ENCODE results near the gene ALOX15.
"Not testable (repeated sequence)": the region's sequence is repeated elsewhere in the genome, so short reads cannot be mapped to it uniquely, and the experiment has no call there.

The ALOX15 gene

GRCh38 chr17:4658478-4659305 lies 17.2 kb upstream of the ALOX15 start:
- no peak for TF ChIP-seq CTCF (IDR thresholded peaks at IDR 0.05)

GRCh38 chr17:4657678-4658077 lies 16.2 kb upstream of the ALOX15 start:
- H3K4me3 ChIP-seq (ENCODE audit: low read depth in 1 of 2, low read length in 1 of 2) = no peak overlapping the region
- H3K27me3 ChIP-seq = no peaks in the 10 kb centered on the region
- H3K36me3 ChIP-seq = no peaks in the 10 kb centered on the region
- no peaks in the 10 kb centered on the region for H3K9me3 ChIP-seq
- no peak for TF ChIP-seq CTCF (IDR thresholded peaks at IDR 0.05)
- H3K4me1 ChIP-seq (ENCODE audit: control insufficient read depth in 1 of 2, insufficient read depth in 1 of 2, low read depth in 1 of 2, low read length in 1 of 2) = no peaks in the 10 kb centered on the region
- no peak overlapping the region for H3K27ac ChIP-seq

More at GRCh38 chr17:4658478-4659305, 17.2 kb upstream of the ALOX15 start:
- Histone ChIP-seq H3K4me1 (ENCODE audit: control insufficient read depth in 1 of 2, insufficient read depth in 1 of 2, low read depth in 1 of 2, low read length in 1 of 2) (no peaks in the 10 kb centered on the region), H3K9me3 (no peaks in the 10 kb centered on the region), H3K4me3 (ENCODE audit: low read depth in 1 of 2, low read length in 1 of 2) (no peak overlapping the region), H3K27me3 (no peaks in the 10 kb centered on the region), H3K27ac (no peak overlapping the region), H3K36me3 (no peaks in the 10 kb centered on the region)

- H3K27ac ChIP-seq; H3K9me3 ChIP-seq; H3K27me3 ChIP-seq; H3K4me3 ChIP-seq (ENCODE audit: low read depth in 1 of 2, low read length in 1 of 2); H3K4me1 ChIP-seq (ENCODE audit: control insufficient read depth in 1 of 2, insufficient read depth in 1 of 2, low read depth in 1 of 2, low read length in 1 of 2); H3K36me3 ChIP-seq: not testable (repeated sequence)
Measured at GRCh38 chr17:4655933-4656332, 14.5 kb upstream of the ALOX15 start.

GRCh38 chr17:4652997-4653396 lies 11.5 kb upstream of the ALOX15 start:
- H3K9me3 ChIP-seq = no peaks in the 10 kb centered on the region
- no peak overlapping the region for H3K4me3 ChIP-seq (ENCODE audit: low read depth in 1 of 2, low read length in 1 of 2)
- H3K36me3 ChIP-seq = no peaks in the 10 kb centered on the region
- H3K27me3 ChIP-seq = no peaks in the 10 kb centered on the region
- H3K27ac ChIP-seq = no peak overlapping the region
- H3K4me1 ChIP-seq (ENCODE audit: control insufficient read depth in 1 of 2, insufficient read depth in 1 of 2, low read depth in 1 of 2, low read length in 1 of 2) = peaks cover 18 to 23% of the 10 kb centered on the region in 2 experiments
- no peak for TF ChIP-seq CTCF (IDR thresholded peaks at IDR 0.05)

- TF ChIP-seq CTCF (IDR thresholded peaks at IDR 0.05) = no peak
- peaks cover 18 to 24% of the 10 kb centered on the region in 2 experiments for H3K4me1 ChIP-seq (ENCODE audit: control insufficient read depth in 1 of 2, insufficient read depth in 1 of 2, low read depth in 1 of 2, low read length in 1 of 2)
- H3K4me3 ChIP-seq (ENCODE audit: low read depth in 1 of 2, low read length in 1 of 2) = no peak overlapping the region
- no peaks in the 10 kb centered on the region for H3K9me3 ChIP-seq
- peaks cover 24% of the 10 kb centered on the region for H3K27me3 ChIP-seq
- no peaks in the 10 kb centered on the region for H3K36me3 ChIP-seq
- no peak overlapping the region for H3K27ac ChIP-seq
Measured at GRCh38 chr17:4648741-4649140, 7.3 kb upstream of the ALOX15 start.

- peaks cover 24% of the 10 kb centered on the region in 2 experiments for H3K4me1 ChIP-seq (ENCODE audit: control insufficient read depth in 1 of 2, insufficient read depth in 1 of 2, low read depth in 1 of 2, low read length in 1 of 2)
- no peak overlapping the region for H3K27ac ChIP-seq
- H3K27me3 ChIP-seq = peaks cover 55% of the 10 kb centered on the region
Measured at GRCh38 chr17:4645642-4646041, 4.2 kb upstream of the ALOX15 start.

More at GRCh38 chr17:4645642-4646041, 4.2 kb upstream of the ALOX15 start:
- Histone ChIP-seq H3K4me3 (ENCODE audit: low read depth in 1 of 2, low read length in 1 of 2) (no peak overlapping the region), H3K36me3 (no peaks in the 10 kb centered on the region), H3K9me3 (no peaks in the 10 kb centered on the region)
- TF ChIP-seq CTCF (IDR thresholded peaks at IDR 0.05) = no peak

All from neutrophil (primary cell).